Measurements from ENCODE around the gene MAGI2.

GRCh38 chr7:78563191-78563590, 890.3 kb downstream of the MAGI2 start:
- TF ChIP-seq CTCF (conservative IDR thresholded peaks at IDR 0.05 in 1 of 2, IDR thresholded peaks at IDR 0.05 in 1 of 2; ENCODE audit: extremely low read depth in 1 of 2, insufficient read depth in 1 of 2, low read depth in 1 of 2, low read length in 2 of 2), result no peak
- TF ChIP-seq EZH2 (IDR thresholded peaks at IDR 0.05; ENCODE audit: borderline replicate concordance, low read length), result no peak
